ENCODE data around the gene LRBA. TPM values are rescaled to one million over a fixed set of nuclear protein-coding genes. Genes with fewer than 3 reads are reported as not detected.
A peak's percentile ranks its signal among the peaks of the same experiment; 100 is the strongest.

Gene LRBA
- total RNA-seq, 1 experiment from 2014 or later: 55.3 TPM

- no peak overlapping the region for H4K91ac ChIP-seq (ENCODE audit: insufficient read length, low read depth, low read length)
- H3K23me2 ChIP-seq (ENCODE audit: insufficient read length, low read depth, low read length, poor library complexity, severe bottlenecking): no peaks in the 10 kb centered on the region
- H3K79me1 ChIP-seq (ENCODE audit: insufficient read depth, low read depth, low read length, poor library complexity, severe bottlenecking): no peaks in the 10 kb centered on the region
- H4K20me1 ChIP-seq (ENCODE audit: control insufficient read depth, insufficient read depth, insufficient read length): no peaks in the 10 kb centered on the region
- Mint-ChIP-seq H3K27me3 (ENCODE audit: low read depth) (no peaks in the 10 kb centered on the region), H3K4me3 (no peak overlapping the region), H3K4me1 (no peaks in the 10 kb centered on the region), H3K27ac (peak overlapping the region; percentile 23 to 38 (median 27); a peak in 5 of 7 replicates), H3K36me3 (ENCODE audit: insufficient read depth in 1 of 3, low read depth in 3 of 3) (peaks cover 10 to 21% (median 20%) of the 10 kb centered on the region in 3 experiments), H3K9me3 (peaks cover 6 to 10% of the 10 kb centered on the region in 2 experiments; a peak in 3 of 5 replicates)
- H3K56ac ChIP-seq (ENCODE audit: insufficient read length, low read depth, low read length): no peak overlapping the region
- no peaks in the 10 kb centered on the region for H3K27me3 ChIP-seq (ENCODE audit: insufficient read depth, low read length)
- TF ChIP-seq CTCF (conservative IDR thresholded peaks at IDR 0.05): no peak
- H3K14ac ChIP-seq (ENCODE audit: insufficient read depth, low read length): peak overlapping the region; percentile 63; the same call in 1 of the 2 replicates
- no peak overlapping the region for H3K27ac ChIP-seq (ENCODE audit: insufficient read length, low read depth, low read length)
- no peaks in the 10 kb centered on the region for H3K79me2 ChIP-seq (ENCODE audit: insufficient read depth, low read length)
- no peak overlapping the region for H2BK15ac ChIP-seq (ENCODE audit: low read depth, low read length)
- no peak overlapping the region for H2AK5ac ChIP-seq (ENCODE audit: insufficient read length, low read length)
- no CpG with 5 or more reads among the region's 5 CpGs for WGBS (ENCODE audit: extremely low coverage, insufficient read length, low lambda C conversion rate)
- no peak overlapping the region for H2BK20ac ChIP-seq (ENCODE audit: low read depth, low read length, poor library complexity, severe bottlenecking)
- no peak overlapping the region for H2BK5ac ChIP-seq (ENCODE audit: insufficient read length, low read length)
- H3K9ac ChIP-seq (ENCODE audit: extremely low read depth, insufficient read length, low read length): no peak overlapping the region
- H4K5ac ChIP-seq (ENCODE audit: insufficient read length, low read depth, low read length): no peak overlapping the region
- H2AFZ ChIP-seq (ENCODE audit: low read length): no peak overlapping the region
- H4K8ac ChIP-seq (replicated peaks; ENCODE audit: insufficient read length, low read depth, low read length): no peak overlapping the region
- no peaks in the 10 kb centered on the region for H3K4me1 ChIP-seq (ENCODE audit: insufficient read depth, low read length)
- no peak overlapping the region for H3K18ac ChIP-seq (ENCODE audit: insufficient read length, low read depth, low read length)
- DNase-seq: no peak
- no peak overlapping the region for H3K4me2 ChIP-seq (ENCODE audit: insufficient read depth, insufficient read length, low read length)
- no peak overlapping the region for H3K4ac ChIP-seq (ENCODE audit: low read depth, low read length)
- H2BK12ac ChIP-seq (ENCODE audit: insufficient read length, low read depth, low read length): no peak overlapping the region
- H3T11ph ChIP-seq (ENCODE audit: low read length): no peak overlapping the region
- H2BK120ac ChIP-seq (ENCODE audit: low read depth, low read length, poor library complexity, severe bottlenecking): no peak overlapping the region
- H3K23ac ChIP-seq (ENCODE audit: insufficient read length, low read depth, low read length): no peak overlapping the region
- no peaks in the 10 kb centered on the region for H3K9me3 ChIP-seq (ENCODE audit: control insufficient read depth, low read depth, low read length)
These were observed 291.2 kb downstream of the LRBA start for GRCh38 chr4:150723727-150724411.
